HL-60/S4 (cell line): Measurements from ENCODE around the gene ABCC11.

Experiments
- in situ Hi-C: fragments of 300-500 bp; cut with MboI; formaldehyde crosslinking; loops from 2 replicates; pipeline ENCODE4 v1.14.3; 2022; ENCODE audit warnings: low sequenced_read_pairs

The ABCC11 gene

GRCh38 chr16:48165961-48166578 is 81.3 kb downstream of the ABCC11 start:
- in situ Hi-C loops, result loop anchor here (10.0 to 25.0 kb wide), 2 partner anchors 1029 to 1211 kb away; partner anchors contain the start of gene NETO2

DNA sequence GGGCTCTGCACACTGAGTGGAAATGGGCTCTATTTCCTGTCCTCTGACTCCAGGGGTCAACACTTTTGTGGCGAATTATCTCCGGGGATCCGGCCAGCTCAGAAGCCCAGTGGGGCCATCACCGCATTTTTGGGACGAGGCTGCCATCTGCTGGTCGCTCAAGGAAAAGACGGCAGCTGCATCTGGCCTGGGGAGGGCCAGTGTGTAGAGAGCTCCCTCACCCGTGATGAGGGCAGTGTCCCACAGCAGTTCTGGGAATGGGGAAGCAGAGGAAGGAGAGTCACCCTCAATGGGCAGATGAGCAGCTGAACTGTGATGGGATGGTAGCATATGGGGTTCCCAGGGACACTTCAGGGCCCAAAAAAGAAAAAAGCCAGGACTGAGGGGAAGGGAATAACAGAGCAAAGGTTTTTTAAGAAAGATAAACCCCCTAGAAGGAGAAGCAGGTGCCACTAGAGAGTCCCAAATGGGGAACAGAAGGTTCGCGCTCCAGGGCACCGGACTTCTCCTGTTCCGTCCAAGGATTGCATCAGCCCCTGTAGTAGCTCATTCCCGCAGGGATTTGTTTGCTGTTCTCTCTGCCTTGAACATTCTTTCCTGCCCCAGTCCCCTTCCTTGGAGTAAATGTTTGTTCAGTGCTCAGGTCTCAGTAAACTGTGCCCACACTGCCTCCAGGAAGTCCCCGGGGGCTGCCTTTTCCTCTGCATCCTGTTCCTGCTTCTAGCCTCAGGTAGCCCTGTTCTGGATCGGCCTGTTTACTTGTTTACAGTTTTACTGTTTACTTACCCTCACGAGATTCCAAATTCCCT is 82.2 kb downstream of the ABCC11 start:
- in situ Hi-C loops, result loop anchor here (10.0 to 25.0 kb wide), 2 partner anchors 1028 to 1210 kb away; partner anchors contain the start of gene NETO2

GRCh38 chr16:48162839-48163410 is 84.4 kb downstream of the ABCC11 start:
- in situ Hi-C loops, result loop anchor here (10.0 to 25.0 kb wide), 2 partner anchors 1026 to 1208 kb away; partner anchors contain the start of gene NETO2

- in situ Hi-C loops, result loop anchor here (10.0 to 25.0 kb wide), 2 partner anchors 1025 to 1207 kb away; partner anchors contain the start of gene NETO2
Measured at GRCh38 chr16:48161906-48162305, 85.4 kb downstream of the ABCC11 start.

- in situ Hi-C loops, result loop anchor here (10.0 to 25.0 kb wide), 2 partner anchors 1023 to 1206 kb away; partner anchors contain the start of gene NETO2
Measured at GRCh38 chr16:48160575-48160974, 86.8 kb downstream of the ABCC11 start.

DNA sequence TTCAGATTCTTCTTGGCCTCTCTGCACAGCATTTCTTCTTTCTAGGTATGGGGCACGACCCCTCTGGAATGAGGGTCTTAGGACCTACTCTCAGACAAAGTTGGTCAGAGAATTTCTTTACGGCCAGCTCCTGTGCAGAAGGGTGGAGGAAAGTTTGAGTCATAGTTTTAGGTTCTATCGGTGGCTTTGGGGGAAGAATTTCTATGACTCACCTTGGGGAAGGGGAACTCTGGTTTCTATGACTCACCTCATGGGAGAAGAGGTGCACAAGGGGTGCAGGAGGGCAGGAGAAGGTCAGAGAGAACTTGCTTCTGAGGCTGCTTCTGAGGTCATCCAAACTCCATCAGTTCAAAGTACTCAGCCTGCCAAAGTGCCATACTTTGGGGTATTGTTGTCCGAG is 89.0 kb downstream of the ABCC11 start:
- in situ Hi-C loops, result loop anchor here (25.0 kb wide), 1 partner anchor 1021 kb away; the partner anchor contains the start of gene NETO2

DNA sequence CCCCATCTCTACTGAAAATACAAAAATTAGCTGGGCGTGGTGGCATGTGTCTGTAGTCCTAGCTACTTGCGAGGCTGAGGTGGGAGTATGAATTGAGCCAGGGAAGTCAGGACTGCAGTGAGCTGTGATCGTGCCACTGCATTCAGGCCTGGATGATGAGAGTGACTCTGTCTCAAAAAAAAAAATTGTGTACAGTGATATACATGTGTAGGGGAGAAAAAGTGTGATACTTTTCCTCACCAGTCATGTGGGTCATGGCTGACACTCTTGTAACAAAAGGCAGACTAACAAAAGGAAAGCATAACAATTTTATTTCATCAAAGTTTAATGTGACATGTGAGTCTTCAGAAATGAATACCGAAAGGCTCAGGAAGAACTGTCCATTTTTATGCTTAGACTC is 89.5 kb downstream of the ABCC11 start:
- in situ Hi-C loops, result loop anchor here (25.0 kb wide), 1 partner anchor 1020 kb away; the partner anchor contains the start of gene NETO2

GRCh38 chr16:48157302-48157701 is 90.0 kb downstream of the ABCC11 start:
- in situ Hi-C loops, result loop anchor here (25.0 kb wide), 1 partner anchor 1020 kb away; the partner anchor contains the start of gene NETO2

GRCh38 chr16:48156790-48157209 is 90.5 kb downstream of the ABCC11 start:
- in situ Hi-C loops, result loop anchor here (25.0 kb wide), 1 partner anchor 1019 kb away; the partner anchor contains the start of gene NETO2

DNA sequence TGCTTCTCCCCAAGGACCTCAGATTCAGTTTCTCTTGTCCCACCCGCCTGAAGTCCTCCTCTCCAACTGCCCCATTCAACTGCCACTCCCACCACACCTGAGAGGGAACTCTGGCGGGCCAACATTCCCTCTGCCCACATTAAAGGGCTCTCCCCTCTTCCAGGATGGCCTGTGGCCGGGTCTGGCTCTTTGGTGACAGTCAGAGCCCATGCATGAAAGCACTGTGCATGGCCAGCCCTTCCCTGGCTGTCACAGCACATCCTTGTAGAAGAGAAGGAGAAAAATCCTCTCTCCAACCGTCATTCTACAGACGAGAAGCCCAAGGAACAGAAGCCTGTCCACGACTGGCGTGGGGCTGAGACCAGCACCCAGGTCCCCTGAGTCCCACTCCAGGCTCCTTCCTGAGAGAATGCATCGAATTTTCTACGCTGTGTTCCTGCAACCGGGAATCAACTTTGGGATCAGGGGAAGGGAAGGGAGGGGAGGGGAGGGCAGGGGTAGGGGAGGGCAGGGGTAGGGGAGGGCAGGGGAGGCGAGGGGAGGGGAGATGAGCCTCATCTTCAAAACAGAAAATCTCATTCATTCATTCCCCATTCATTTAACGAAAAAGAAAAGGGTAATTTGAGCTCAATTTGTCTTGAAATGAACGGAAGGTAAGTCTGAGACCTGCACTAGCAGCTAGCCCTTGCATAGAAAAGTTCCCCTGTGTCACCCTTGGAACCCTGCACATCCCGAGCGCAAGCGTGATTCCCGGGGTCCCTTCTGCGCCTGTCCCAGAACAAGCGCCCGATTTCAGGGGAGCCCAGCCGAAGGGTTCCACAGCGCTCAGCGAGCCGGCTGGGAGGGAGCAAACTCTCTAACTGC is 91.2 kb downstream of the ABCC11 start, which contains the start of gene ABCC12:
Gene ABCC12 (minus strand): TSS at position 68 of the 864 bp plus-strand sequence. CDS start 9,569 bp downstream, outside the sequence.
- in situ Hi-C loops, result loop anchor here (25.0 kb wide), 1 partner anchor 1019 kb away; the partner anchor contains the start of gene NETO2

- in situ Hi-C loops, result loop anchor here (25.0 kb wide), 1 partner anchor 1016 kb away; the partner anchor contains the start of gene NETO2
Measured at GRCh38 chr16:48153774-48154173, 93.6 kb downstream of the ABCC11 start.

DNA sequence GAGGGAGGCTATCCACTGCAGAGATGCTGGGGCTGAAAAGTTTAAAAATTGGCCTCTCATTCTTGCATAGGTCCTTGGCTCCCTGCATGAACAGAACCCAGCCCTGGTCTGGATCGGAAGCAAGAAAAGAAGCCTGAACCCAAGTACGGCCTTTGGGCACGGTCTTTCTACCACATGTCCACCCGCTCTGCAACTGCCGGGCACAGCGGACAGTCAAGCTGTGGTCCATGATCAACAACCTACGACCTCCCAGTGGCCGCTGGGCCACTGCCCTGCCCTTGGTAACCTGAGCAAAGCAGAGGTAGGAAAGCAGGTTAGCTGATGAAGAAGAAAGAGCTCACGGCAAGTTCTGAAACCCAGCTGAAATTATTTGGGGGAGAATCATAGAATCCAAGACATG is 95.1 kb downstream of the ABCC11 start:
- in situ Hi-C loops, result loop anchor here (25.0 kb wide), 1 partner anchor 1015 kb away; the partner anchor contains the start of gene NETO2

DNA sequence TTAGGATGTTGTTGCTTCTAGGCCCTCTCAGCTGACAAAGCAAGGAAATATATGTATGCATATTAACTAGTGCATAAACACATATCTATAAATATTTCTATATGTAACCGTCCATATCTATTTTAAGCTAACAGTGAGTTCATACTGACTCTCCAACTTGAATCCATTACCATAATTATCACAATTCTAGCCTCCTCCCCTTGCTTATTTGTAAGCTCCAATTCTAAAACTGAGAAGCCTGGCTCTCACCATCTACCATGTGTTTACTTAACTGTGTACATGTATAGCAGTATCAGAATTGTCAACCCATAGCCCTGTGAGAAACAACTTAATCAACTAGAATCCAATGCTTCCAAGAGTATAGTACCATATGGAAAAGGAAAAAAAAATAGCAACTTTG is 96.6 kb downstream of the ABCC11 start:
- in situ Hi-C loops, result loop anchor here (25.0 kb wide), 1 partner anchor 1013 kb away; the partner anchor contains the start of gene NETO2

- in situ Hi-C loops, result no loop called here
Measured at GRCh38 chr16:48146710-48147109, 100.6 kb downstream of the ABCC11 start.

GRCh38 chr16:48146131-48146530 is 101.2 kb downstream of the ABCC11 start:
- in situ Hi-C loops, result no loop called here

DNA sequence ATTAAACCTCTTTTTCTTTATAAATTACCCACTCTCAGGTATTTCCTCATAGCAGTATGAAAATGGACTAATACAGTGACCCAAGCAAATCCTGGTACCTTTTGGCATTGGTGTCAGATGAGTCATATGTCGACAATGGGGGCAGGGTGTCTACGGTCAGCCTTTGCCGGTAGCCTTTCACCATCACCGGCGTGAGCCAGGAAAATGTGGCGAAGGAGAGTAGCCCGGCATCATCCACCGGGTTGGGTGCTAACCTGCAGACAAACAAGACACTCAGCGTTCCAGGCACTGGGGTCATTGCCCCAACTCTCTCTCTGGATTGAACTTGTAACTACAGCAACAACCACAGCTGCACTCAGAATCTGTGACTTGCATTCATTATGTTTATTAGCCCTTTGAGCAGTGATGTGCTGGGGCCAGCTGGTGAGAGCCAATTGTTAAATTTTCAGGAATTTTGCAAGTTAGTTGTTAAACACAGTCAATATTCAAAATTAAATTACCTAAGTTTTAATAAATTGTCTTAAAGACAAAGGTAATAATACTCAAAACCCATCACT is 103.4 kb downstream of the ABCC11 start:
- in situ Hi-C loops, result no loop called here

- in situ Hi-C loops, result no loop called here
Measured at GRCh38 chr16:48140821-48141220, 106.5 kb downstream of the ABCC11 start.

GRCh38 chr16:48139517-48139916 is 107.8 kb downstream of the ABCC11 start:
- in situ Hi-C loops, result no loop called here

GRCh38 chr16:48138543-48138942 is 108.8 kb downstream of the ABCC11 start:
- in situ Hi-C loops, result no loop called here
